K562 treated with DMSO at 1 percent for 24 hours (cell line): Measurements from ENCODE around the gene SLC16A7. TPM values are rescaled to one million over a fixed set of nuclear protein-coding genes. Genes with fewer than 3 reads are reported as not detected.

Experiments used
- total RNA-seq: library from RNA; unstranded; fragments of 300-600 nt; gene quantifications from 2 replicates; pipeline ENCODE4 v1.2.3, GENCODE V29; 2022; ENCODE audit warnings: low read depth; ENCODE audit not compliant: insufficient read depth

Gene SLC16A7, protein sequence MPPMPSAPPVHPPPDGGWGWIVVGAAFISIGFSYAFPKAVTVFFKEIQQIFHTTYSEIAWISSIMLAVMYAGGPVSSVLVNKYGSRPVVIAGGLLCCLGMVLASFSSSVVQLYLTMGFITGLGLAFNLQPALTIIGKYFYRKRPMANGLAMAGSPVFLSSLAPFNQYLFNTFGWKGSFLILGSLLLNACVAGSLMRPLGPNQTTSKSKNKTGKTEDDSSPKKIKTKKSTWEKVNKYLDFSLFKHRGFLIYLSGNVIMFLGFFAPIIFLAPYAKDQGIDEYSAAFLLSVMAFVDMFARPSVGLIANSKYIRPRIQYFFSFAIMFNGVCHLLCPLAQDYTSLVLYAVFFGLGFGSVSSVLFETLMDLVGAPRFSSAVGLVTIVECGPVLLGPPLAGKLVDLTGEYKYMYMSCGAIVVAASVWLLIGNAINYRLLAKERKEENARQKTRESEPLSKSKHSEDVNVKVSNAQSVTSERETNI
- not detected in 2 replicates for total RNA-seq

DNA sequence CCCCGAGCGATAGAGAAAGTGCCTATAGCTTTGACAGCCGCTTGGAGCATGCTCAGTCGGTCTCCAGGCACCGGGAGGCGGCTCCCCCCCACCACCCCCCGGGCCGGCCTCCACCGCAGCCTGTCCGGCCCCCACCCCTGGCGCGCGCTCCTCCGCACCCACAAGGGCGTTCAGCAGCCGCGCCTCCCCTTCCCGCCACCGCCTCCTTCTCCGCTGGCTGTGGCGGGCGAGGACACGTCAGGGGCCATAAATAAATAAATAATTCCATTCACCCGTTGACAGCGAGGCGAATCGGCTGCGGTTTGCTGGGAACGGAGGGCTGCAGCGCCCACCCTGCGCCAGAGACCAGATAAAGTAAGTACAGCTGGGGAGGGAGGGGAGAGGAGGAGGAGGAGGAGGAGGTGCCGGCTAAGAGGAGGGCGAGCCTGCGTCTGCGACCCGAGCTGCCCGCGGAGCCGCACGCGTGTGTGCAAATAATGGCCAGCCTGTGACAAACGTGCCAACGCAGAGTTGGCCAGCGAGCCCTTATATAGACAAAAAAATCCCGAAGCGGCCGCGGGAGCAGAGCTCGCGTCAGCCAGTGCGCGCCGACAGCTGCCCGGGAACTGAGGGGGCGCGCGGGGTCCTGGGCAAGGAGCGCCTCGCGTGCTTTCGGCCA is at the start of gene SLC16A7:
SLC16A7 (plus strand) TSS at position 147 of the 658 bp plus-strand sequence. CDS start 108,773 bp downstream, outside the sequence.

